Activated effector memory CD4-positive, alpha-beta T cell treated with anti-CD3 and anti-CD28 coated beads, Interleukin-2, amount 50 U/mL, for 16 hours (primary cell): Measurements from ENCODE around the gene WDR82.

Source experiments
- DNase-seq: peaks from one replicate; pipeline ENCODE4 v3.0.0-alpha.2; 2020

WDR82 gene

GRCh38 chr3:52221563-52222318 is 56.7 kb downstream of the WDR82 start:
- peak; percentile 86 for DNase-seq

GRCh38 chr3:52221141-52221562 is 57.3 kb downstream of the WDR82 start:
- no peak for DNase-seq

- peak; percentile 95 for DNase-seq
These were observed 57.9 kb downstream of the WDR82 start for GRCh38 chr3:52220380-52221026.

GRCh38 chr3:52218937-52219650 is 59.4 kb downstream of the WDR82 start:
- no peak for DNase-seq

- DNase-seq: peak; percentile 71
These were observed 60.0 kb downstream of the WDR82 start for GRCh38 chr3:52218454-52218853.

GRCh38 chr3:52218026-52218425 is 60.4 kb downstream of the WDR82 start:
- DNase-seq: no peak

- DNase-seq: peak; percentile 74
These were observed 61.0 kb downstream of the WDR82 start for GRCh38 chr3:52217409-52217805.

- peak; percentile 86 for DNase-seq
These were observed 61.7 kb downstream of the WDR82 start for GRCh38 chr3:52216585-52217408.

GRCh38 chr3:52215351-52215750 is 63.1 kb downstream of the WDR82 start:
- no peak for DNase-seq

- no peak for DNase-seq
These were observed 64.5 kb downstream of the WDR82 start for GRCh38 chr3:52213901-52214300.

GRCh38 chr3:52213005-52213404 is 65.4 kb downstream of the WDR82 start:
- no peak for DNase-seq

GRCh38 chr3:52211268-52211891 is 67.1 kb downstream of the WDR82 start:
- no peak for DNase-seq

GRCh38 chr3:52210550-52211046 is 67.9 kb downstream of the WDR82 start:
- DNase-seq: no peak

GRCh38 chr3:52210037-52210436 is 68.4 kb downstream of the WDR82 start:
- no peak for DNase-seq

- DNase-seq: no peak
These were observed 69.9 kb downstream of the WDR82 start for GRCh38 chr3:52208556-52208955.

GRCh38 chr3:52205727-52206372 is 72.6 kb downstream of the WDR82 start:
- DNase-seq: no peak
